Prostate gland (tissue), 2 donors: ENCODE data around the gene ARMC2. TPM values are rescaled to one million over a fixed set of nuclear protein-coding genes. Genes with fewer than 3 reads are reported as not detected.
"Not testable (repeated sequence)": the region's sequence is repeated elsewhere in the genome, so short reads cannot be mapped to it uniquely, and the experiment has no call there.

Experiments used
- DNase-seq: peaks from one replicate; pipeline ENCODE4 v3.0.0-alpha.2; 2019; ENCODE audit warnings: low spot score
- H3K27ac ChIP-seq, 2 donors: fragments of 200-600 bp; sonication (generic); 2 replicates each; pipeline ENCODE4 v1.5.1; 2017 to 2019
- H3K27me3 ChIP-seq: fragments of 200-600 bp; sonication (generic); replicated peaks from 2 replicates; pipeline ENCODE4 v1.5.1; 2019; ENCODE audit not compliant: insufficient read depth
- H3K36me3 ChIP-seq, 2 donors: fragments of 200-600 bp; sonication (generic); 1 replicate in 1 of 2; 2 replicates in 1 of 2; pipeline versions ENCODE4 v1.5.1 to v1.8.1; 2017 to 2019
- H3K4me1 ChIP-seq: fragments of 200-600 bp; sonication (generic); replicated peaks from 2 replicates; pipeline ENCODE4 v1.5.1; 2019
- H3K4me3 ChIP-seq, 2 donors: fragments of 200-600 bp; sonication (generic); 2 replicates each; pipeline ENCODE4 v1.5.1; 2017 to 2019
- H3K9me3 ChIP-seq: fragments of 200-600 bp; sonication (generic); 2 replicates; pipeline ENCODE4 v1.5.1; 2017
- CTCF ChIP-seq, 4 experiments: fragments of 200-600 bp in 2 of 4; fragments of 450-650 bp in 2 of 4; sonication (generic) in 2 of 4; IDR thresholded peaks; 1 replicate in 3 of 4; 2 replicates in 1 of 4; pipeline ENCODE4 v1.5.1; 2016 to 2019; ENCODE audit warnings: antibody characterized with exemption in 4 of 4, mild to moderate bottlenecking in 2 of 4, moderate library complexity in 2 of 4
- POLR2A ChIP-seq: fragments of 450-650 bp; IDR thresholded peaks from one replicate; pipeline ENCODE4 v1.6.1; 2016; ENCODE audit warnings: antibody characterized with exemption, mild to moderate bottlenecking
- POLR2AphosphoS5 ChIP-seq: sonication (generic); formaldehyde crosslinking; IDR thresholded peaks from one replicate; pipeline ENCODE4 v1.6.1; 2017; ENCODE audit warnings: antibody characterized with exemption
- WGBS: methylation state at CpG from one replicate; pipeline ENCODE4 v1.1.5; 2018; 5-methylcytosine and 5-hydroxymethylcytosine counted together
- intact Hi-C: fragments of 100-400 bp; cut with DNase I; formaldehyde crosslinking; loops from one replicate; pipeline ENCODE4 v1.14.2; 2022
- total RNA-seq, 2 donors: library from RNA; depleted of rRNA; stranded (reverse); fragments of >200 nt; gene quantifications; one replicate each; pipeline ENCODE4 v1.1.0, GENCODE V29; 2016

The ARMC2 gene
- total RNA-seq, 2 donors from 2014 or later = 2.0 to 8.4 TPM

GRCh38 chr6:108968325-108969316 is 120.4 kb downstream of the ARMC2 start:
- intact Hi-C loops = no loop called here
- 81% methylated on average over 14 of the region's 14 CpGs for WGBS
- TF ChIP-seq CTCF (IDR thresholded peaks at IDR 0.05) = no peak
- TF ChIP-seq POLR2A = no peak
- no peak for TF ChIP-seq POLR2AphosphoS5
- no peak overlapping the region for H3K27ac ChIP-seq
- H3K36me3 ChIP-seq = no peaks in the 10 kb centered on the region
- no peaks in the 10 kb centered on the region for H3K4me1 ChIP-seq
- DNase-seq = no peak
- no peak overlapping the region for H3K4me3 ChIP-seq
- no peaks in the 10 kb centered on the region for H3K9me3 ChIP-seq
- no peaks in the 10 kb centered on the region for H3K27me3 ChIP-seq

GRCh38 chr6:108969776-108970175 is 121.6 kb downstream of the ARMC2 start:
- intact Hi-C loops = no loop called here
- DNase-seq = no peak
- no peaks in the 10 kb centered on the region for H3K4me1 ChIP-seq

GRCh38 chr6:108974201-108974600 is 126.0 kb downstream of the ARMC2 start:
- no peak overlapping the region for H3K4me3 ChIP-seq
- no peaks in the 10 kb centered on the region for H3K4me1 ChIP-seq
- WGBS = 89% methylated on average over 1 of the region's 1 CpG
- H3K27me3 ChIP-seq = no peaks in the 10 kb centered on the region
- H3K36me3 ChIP-seq = no peaks in the 10 kb centered on the region
- DNase-seq = no peak
- intact Hi-C loops = no loop called here
- H3K27ac ChIP-seq = no peak overlapping the region
- no peaks in the 10 kb centered on the region for H3K9me3 ChIP-seq
- TF ChIP-seq POLR2A = no peak
- no peak for TF ChIP-seq CTCF (IDR thresholded peaks at IDR 0.05)
- no peak for TF ChIP-seq POLR2AphosphoS5

More at GRCh38 chr6:108969776-108970175, 121.6 kb downstream of the ARMC2 start:
- no peaks in the 10 kb centered on the region for H3K36me3 ChIP-seq
- no peak overlapping the region for H3K4me3 ChIP-seq
- TF ChIP-seq POLR2A (no peak), CTCF (IDR thresholded peaks at IDR 0.05) (no peak), POLR2AphosphoS5 (no peak)
- H3K27me3 ChIP-seq = no peaks in the 10 kb centered on the region
- no peak overlapping the region for H3K27ac ChIP-seq
- no peaks in the 10 kb centered on the region for H3K9me3 ChIP-seq
- 87% methylated on average over 2 of the region's 2 CpGs for WGBS

GRCh38 chr6:108978638-108979037 is 130.4 kb downstream of the ARMC2 start:
- H3K4me1 ChIP-seq, H3K36me3 ChIP-seq, intact Hi-C loops, H3K27me3 ChIP-seq, H3K4me3 ChIP-seq, DNase-seq, H3K27ac ChIP-seq, H3K9me3 ChIP-seq: not testable (repeated sequence)
- WGBS = 96% methylated on average over 1 of the region's 1 CpG

- Histone ChIP-seq H3K27me3 (no peaks in the 10 kb centered on the region), H3K4me1 (no peaks in the 10 kb centered on the region), H3K27ac (no peak overlapping the region), H3K4me3 (no peak overlapping the region), H3K9me3 (no peaks in the 10 kb centered on the region), H3K36me3 (no peaks in the 10 kb centered on the region)
- TF ChIP-seq POLR2AphosphoS5 = no peak
- no peak for TF ChIP-seq CTCF (IDR thresholded peaks at IDR 0.05)
- TF ChIP-seq POLR2A = no peak
- intact Hi-C loops = no loop called here
- WGBS = 97% methylated on average over 10 of the region's 10 CpGs
- no peak for DNase-seq
Observed at GRCh38 chr6:108982154-108983113, 134.2 kb downstream of the ARMC2 start.
